EH (cell line): ENCODE data around the gene ENPP3.
"Not testable (repeated sequence)": the region's sequence is repeated elsewhere in the genome, so short reads cannot be mapped to it uniquely, and the experiment has no call there.

Experiments
- DNase-seq: peaks from one replicate; pipeline ENCODE4 v3.0.0-alpha.2; 2015; ENCODE audit warnings: low read depth

Gene ENPP3

DNA sequence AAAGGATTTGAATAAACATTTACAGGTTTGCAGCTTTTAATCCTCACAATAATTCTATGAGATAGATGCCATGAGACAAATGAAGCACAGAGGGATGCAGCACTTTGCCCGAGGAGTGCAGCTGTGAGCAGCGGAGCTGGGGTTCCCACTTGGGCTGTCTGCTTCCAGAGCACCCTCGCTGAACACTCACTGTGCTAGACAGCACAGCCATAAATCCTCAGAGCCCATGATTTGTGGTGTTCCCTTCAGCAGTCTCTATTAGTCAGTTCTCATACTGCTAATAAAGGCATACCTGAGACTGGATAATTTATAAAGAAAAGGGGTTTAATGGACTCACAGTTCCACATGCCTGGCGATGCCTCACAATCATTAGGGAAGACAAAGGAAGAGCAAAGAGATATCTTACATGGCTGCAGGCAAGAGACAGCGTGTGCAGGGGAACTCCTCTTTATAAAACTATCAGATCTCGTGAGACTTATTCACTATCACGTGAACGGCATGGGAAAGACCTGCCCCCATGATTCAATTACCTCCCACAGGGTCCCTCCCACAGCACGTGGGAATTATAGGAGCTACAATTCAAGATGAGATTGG is 99.0 kb downstream of the ENPP3 start:
- no peak for DNase-seq

DNA sequence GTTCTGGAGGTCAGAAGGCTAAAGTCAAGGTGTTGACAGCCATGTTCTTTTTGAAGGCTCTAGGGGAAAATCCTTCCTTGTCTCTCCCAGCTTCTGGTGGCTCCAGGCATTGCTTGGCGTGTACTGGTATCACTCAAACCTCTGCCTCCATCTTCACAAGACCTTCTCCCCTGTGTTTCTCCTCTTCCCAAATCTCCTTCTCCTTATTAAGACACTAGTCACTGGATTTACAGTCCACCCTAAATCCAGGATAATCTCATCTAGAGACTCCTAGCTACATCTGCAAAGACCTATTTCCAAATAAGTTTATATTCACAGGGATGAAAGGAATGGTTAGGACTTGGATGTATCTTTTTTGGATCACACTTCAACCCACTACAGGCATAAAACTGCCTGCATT is 99.7 kb downstream of the ENPP3 start:
- no peak for DNase-seq

DNA sequence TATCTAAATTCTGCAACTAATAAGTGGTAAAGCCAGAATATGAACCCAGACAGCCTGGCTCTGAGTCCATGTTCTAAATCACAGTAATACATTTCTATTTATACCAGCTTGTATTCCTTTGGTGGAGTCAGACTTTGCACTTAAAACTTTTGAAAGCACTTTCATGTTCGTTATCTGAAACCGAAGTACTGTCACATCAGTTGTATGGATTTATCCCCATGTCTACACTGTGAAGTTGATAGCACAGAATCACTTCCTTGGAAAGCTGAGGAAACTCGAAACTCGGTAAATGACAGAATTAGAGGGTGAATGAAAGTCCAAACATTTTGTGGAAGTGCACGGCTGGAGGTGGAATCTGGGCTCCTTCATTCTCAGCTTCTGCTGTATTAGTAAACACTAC is 102.0 kb downstream of the ENPP3 start:
- DNase-seq: no peak

DNA sequence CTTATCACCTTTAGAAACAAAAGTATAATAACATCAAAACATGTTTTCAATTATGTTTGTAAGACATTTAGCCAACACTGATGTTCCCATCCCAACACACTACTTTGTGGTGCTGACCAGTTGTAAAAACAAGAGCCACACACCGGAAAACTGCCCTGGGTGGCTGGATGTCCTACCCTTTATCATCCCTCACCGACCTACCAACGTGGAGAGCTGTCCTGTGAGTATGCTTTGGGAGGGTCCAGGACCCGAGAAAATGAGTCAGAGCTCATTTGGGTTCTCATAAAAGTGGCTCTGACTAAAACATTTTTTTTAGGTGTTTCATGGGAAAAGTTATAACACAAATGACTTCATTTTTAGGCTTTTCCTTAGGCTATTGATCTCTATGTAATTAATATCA is 103.1 kb downstream of the ENPP3 start:
- peak; percentile 84 for DNase-seq

DNA sequence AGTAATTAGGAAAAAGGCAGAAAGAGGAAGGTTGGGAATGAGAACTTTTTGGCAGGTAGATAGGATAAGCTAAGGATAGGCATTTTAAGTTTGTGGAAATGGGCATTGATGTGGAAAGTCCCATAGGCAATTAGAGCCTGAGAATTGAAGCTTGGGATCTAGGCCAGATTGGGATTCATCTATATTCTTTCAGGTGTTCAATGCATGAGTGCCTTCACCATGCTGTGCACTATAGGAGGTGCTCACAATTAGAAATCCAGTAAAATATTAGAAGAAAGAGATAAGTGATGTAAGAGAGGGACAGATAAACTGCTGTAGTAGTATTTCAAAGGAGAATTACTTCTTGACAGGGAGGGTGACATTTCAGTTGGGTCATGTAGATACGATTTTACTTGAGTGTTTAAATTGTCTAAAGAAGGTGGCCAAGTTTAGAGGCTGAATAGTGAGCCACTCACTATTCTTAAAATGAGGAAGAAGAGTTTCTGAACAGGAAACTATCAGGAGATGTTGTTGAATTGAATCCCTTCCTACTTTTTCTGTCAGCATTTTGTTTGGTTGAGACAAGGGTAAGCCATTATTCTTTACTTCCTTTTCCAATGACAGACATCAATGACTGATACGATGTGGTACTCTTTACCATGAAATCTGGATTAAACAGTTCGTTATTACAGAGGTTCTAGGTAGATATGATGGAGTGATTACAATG is 104.7 kb downstream of the ENPP3 start:
- DNase-seq: no peak

DNA sequence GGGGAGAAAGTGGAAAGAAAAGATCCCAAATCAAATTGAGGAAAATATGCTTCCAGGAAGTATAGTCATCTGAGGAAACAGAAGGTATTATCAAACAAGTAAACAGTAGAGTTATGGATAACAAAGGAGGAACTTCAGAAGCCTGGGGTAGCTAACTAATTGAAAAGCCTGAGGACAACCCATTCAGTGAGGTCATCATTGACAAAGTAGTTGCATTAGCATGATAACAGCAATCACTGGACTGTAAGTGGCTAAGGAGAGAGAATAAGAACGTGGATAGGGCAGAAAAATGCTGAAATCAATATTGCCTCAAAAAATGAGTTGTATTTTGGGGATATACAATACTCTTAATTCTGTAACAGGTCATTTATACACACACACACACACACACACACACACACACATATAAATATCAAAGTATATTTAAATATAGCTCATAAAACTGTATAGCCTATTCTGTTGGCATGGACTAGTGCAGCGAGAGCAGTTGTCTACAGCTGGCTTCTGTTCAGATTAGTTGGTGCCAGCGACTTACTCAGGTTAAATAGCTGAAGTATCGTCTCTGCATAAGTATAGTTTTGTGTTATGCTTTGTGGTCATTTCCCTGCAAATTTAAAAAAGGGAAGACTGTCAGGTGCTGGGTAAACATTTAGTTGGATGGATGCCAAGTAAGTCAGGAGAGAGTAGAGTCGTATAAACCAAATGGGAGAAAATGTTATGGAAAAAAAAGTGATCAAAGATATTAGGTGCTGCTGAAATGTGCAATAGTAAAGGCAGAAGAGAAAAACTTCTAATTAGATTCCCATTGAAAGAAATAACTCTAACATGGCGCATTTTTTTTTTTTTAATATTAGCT is 107.6 kb downstream of the ENPP3 start:
- no peak for DNase-seq

DNA sequence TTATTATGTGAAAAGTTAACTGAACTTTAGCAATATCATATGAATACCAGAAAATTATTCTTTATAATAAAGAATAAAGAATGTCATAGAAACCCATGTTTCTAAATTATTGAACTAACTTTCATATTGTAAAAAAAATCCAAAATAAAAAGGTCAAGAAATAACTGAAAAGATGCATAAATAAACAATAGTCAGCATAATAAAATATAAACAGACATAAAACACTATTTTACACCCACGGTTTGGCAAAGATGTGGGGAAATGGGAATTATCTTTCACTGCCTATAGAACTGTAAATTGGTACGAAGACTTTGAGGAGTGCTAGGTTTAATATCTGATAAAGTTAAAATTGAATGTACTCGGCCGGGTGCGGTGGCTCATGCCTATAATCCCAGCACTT is 108.4 kb downstream of the ENPP3 start:
- no peak for DNase-seq

DNA sequence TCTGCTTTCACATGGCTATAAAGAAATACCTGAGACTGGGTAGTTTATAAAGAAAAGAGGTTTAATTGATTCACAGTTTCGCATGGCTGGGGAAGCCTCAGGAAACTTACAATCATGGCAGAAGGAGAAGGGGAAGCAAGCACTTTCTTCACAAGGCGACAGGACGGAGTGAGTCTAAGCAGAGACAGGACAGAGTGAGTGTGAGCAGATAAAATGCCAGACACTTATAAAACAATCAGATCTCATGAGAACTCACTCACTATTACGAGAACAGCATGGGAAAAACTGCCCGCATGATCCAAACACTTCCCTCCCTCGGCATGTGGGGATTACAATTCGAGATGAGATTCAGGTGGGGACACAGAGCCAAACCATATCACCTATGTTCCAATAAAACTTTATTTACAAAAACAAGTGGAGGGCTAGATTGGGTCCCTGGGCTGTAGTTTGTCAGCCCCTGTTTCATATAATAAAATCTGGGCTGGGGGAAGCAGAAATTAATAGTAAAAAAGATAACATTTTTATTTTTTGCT is 110.8 kb downstream of the ENPP3 start:
- no peak for DNase-seq

DNA sequence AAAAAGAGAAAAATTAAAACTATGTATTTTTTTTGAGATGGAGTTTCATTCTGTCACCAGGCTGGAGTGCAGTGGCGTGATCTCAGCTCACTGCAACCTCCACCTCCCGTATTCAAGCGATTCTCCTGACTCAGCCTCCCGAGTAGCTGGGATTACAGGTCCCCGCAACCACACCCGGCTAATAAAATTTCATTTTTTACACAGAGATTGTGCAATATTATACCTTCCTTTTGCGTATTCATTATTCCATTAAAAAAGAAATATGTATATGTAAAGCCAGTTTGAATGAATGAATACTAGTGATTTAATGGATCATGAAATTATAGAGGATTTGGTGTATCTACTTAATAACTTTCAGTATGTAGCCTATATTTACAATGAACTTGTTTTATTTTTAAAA is 111.9 kb downstream of the ENPP3 start:
- no peak for DNase-seq

DNA sequence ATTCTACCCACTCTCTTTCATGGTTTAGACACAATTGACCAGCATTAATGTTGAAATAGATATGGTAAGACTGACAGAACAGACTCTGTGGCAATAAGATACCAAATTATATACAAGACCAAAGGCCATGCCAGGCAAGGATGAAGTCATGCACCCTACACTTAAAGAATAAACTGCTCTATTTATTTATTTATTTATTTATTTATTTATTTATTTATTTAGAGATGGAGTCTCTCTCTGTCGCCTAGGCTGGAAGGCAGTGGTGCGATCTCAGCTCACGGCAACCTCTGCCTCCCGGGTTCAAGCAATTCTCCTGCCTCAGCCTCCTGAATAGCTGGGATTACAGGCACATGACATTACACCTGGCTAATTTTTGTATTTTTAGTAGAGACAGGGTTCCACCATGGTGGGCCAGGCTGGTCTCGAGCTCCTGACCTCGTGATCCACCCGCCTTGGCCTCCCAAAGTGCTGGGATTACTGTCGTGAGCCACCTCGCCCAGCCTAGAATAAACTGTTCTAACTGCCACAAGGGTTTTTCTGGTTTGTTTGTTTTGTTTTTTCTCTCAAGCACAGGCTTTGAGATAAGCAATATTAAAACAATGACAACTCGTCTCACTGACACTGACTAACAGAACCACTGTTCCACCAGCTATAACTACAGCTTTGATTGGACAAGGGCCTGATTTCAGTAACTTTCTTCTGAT is 114.1 kb downstream of the ENPP3 start:
- not testable (repeated sequence) for DNase-seq

DNA sequence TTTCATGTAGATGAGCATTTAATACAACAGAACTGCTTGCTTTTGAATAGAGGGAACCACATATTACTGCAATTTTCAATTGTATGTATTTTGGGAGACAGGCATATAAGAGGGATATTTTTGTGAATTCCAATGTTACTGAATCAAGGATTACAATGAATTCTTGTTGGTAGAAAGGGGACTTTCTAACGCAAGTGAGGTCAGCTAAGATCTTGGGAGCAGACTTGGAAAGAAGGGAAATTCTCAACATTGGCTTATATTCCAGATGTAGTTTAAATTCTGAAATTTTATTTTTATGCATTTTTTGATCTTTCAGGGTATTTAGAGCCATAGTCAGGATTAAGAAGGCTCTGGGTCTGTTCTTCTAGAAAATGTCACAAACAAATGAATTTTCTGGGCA is 117.0 kb downstream of the ENPP3 start:
- peak; percentile 82 for DNase-seq

DNA sequence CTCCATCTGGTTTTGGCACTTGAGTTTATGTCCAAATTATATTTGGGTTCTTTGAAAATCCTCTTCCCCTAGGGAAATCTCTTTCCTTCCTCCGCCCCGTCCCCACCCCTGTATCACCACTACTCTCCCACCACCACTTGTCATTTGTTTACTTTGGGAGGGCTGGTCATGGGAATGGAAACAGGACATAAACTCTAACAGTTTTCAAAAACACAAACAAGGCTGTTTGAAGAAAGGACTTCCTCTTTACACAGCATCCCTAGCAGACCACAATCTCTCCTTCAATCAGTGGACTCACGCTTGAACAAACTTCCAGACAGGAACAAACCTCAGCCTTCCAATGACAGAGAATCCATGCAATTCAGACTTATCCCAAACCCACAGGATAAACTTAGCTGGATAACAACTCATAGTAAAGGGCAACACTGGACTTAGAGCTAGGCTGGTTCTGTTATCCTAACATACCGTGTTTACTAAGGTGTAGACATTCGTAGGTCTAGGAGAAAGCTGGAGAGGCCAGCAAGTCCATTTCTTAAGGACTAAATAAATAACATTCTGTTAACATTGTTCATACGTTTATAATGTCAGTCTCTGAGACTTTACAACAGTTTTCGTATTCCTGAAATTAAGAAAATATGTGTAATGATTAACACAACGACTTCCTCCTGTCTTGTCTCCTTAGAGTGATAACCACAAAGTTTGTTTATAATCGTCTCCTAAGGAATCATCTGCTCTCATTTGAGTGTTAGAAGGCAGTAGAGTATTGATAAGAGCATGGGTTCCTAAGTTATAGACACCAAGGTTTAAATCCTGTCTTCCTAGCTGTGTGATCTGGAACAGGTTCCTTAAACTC is 117.8 kb downstream of the ENPP3 start:
- peak; percentile 83 for DNase-seq

DNA sequence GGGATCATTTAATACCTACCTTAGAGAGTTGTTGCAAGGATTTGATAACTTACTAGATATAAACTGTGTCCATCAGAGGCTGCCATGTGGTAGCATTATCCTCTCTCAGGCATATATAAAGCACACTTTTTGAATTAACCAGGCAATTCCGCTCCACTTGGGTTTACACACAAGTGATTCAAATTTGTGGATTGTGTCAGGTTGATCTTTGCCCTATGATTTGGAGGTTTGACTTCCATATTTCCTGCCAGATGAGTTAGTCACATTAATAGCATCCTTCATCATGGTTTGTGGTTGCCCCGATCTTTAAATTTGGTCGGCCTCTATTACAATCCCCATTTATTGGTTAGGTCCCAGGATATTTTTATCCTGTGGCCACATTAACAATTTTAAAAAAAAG is 118.5 kb downstream of the ENPP3 start:
- DNase-seq: peak; percentile 98

DNA sequence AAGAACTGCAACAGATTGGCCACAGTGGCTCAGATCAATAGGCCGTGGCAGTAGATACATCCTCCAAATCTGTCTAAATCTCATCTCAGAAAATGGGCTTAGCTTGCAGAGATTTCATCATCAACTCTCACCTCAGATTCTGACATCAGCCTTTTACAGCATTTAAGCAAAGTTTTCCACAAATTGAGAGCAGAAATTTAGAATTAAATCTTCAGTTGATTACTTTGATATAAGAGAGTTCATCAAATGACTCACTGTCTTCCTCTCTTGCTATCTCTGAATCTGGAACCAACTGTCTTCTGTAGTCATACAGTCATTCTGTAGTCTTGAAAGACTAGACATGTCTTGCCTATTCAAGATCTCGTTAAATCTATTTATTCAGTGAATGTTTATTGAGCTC is 118.9 kb downstream of the ENPP3 start:
- DNase-seq: peak; percentile 80

DNA sequence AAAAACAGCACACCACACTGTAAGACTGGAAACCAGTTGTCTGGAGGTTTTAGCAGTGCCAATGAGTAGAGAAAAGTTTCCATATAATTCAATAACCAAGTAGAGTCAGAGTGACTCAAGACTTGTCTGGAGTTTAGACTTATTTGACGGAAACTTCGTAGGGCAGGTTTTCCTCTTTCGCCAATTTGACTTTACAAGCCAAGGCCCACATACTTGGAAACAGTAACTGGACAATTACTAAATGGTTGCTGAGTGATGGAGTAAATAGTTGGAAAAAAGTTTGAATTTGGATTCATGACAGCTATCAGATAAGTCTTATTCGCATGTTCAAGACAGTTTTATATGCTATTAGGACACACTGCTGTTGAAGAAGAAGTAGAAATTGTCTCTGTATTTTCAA is 121.8 kb downstream of the ENPP3 start:
- DNase-seq: no peak

DNA sequence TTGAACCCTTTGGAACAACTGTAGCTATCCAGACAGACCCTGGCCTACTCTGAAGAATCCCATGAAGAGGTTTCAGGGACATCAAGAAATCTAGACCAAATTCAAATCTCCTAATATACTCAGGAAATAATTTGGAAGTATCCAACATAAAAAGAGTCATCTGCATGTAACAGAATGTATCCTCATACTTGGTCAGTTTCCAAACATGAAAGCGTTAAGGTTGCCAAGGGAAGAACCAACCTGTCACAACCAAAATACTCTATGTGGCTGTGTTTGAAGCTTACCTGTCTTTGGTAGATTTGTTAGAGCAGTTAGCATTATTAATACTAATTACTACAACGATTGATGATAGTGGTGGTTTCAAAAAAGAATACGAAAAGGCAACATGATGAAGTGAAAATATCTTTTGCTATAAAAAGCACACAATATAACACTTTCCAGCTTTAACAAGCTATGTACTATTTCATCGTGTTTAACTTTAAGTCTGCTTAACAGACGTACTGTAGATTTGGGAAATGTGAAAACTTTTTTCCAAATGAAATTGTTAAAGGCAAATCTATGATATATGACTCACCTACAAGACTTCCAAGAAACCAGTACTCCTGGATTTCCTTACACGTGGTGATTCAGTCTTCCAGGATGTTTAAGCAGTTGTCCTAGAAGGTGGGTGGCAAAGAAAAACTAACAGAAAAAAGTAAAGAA is 124.1 kb downstream of the ENPP3 start:
- peak; percentile 65 for DNase-seq

DNA sequence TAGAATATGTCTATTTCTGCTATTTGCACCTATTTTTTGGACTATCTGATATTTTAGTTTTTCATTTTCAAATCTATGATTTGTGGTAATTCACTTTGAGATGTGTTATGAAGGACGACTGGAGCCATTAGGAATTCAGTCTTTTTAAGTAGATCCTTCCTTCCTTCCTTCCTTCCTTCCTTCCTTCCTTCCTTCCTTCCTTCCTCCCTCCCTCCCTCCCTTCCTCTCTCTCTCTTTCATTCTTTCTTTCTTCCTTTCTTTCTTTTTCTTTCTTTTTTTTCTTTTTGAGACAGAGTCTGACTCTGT is 124.6 kb downstream of the ENPP3 start:
- no peak for DNase-seq

DNA sequence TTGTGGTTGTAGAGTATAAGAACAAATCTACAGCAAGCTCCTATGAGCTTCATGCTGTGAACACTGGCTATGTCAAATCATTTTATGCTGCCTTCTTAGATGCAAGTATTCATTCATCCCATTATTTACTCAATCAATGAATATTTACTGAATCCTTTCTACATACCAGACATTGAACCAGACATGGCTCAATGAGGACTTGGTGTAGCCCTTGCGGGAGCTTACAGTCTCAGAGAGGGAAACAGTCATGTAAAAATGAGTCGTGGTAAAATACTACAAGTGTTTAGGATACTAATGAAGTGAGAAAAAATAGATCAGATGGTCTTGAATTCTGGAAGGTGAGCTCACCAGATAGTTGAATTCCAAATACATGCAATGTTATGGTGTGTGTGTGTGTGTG is 125.9 kb downstream of the ENPP3 start:
- DNase-seq: peak; percentile 54

DNA sequence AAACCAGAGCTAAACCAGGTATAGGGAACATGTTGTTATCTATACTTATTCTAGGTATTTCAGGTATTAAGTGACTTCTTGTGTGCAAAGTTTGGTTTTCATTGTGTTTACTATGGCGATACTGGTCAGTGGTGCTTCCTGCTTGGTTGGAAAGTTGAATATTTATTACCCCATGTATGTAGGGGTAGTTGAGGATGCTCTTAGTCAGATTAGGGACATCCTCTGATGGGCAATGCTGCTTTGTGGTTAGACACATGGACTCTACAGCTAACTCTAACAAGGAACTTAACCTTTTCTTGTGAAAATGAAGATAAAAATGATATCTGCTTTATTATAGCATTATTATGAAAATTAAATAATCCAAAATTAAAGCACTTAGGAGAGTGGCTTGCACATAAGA is 126.6 kb downstream of the ENPP3 start:
- no peak for DNase-seq

DNA sequence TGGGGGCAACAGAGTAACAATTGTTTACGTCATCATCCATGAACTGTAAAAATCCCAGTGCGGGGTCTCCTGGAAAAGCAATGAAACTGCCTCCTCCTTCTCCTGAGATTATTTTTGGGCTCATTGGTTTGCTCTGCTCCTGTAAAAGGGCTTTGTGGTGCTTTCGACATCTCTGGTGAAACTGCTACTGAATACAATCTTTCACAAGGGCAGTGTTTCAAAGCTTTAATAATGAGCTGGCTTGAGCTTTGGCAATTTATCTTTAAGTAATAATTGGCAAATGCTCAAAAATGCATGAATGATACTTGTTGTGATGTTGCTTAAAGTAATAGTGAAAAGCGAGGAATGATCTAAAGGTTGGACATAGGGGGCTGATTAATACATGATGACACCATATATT is 127.2 kb downstream of the ENPP3 start:
- DNase-seq: no peak
